GM12874 (cell line): Measurements from ENCODE around the gene LTO1.
A peak's percentile ranks its signal among the peaks of the same experiment; 100 is the strongest.

Experiments
- TF ChIP-seq, protein P1 (sequence below): IDR thresholded peaks from 2 replicates; pipeline ENCODE4 v1.5.1; 2011; ENCODE audit warnings: low read depth, mild to moderate bottlenecking, control low read depth, low read length, moderate library complexity; ENCODE audit not compliant: insufficient read depth

The LTO1 gene, protein sequence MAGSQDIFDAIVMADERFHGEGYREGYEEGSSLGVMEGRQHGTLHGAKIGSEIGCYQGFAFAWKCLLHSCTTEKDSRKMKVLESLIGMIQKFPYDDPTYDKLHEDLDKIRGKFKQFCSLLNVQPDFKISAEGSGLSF

DNA sequence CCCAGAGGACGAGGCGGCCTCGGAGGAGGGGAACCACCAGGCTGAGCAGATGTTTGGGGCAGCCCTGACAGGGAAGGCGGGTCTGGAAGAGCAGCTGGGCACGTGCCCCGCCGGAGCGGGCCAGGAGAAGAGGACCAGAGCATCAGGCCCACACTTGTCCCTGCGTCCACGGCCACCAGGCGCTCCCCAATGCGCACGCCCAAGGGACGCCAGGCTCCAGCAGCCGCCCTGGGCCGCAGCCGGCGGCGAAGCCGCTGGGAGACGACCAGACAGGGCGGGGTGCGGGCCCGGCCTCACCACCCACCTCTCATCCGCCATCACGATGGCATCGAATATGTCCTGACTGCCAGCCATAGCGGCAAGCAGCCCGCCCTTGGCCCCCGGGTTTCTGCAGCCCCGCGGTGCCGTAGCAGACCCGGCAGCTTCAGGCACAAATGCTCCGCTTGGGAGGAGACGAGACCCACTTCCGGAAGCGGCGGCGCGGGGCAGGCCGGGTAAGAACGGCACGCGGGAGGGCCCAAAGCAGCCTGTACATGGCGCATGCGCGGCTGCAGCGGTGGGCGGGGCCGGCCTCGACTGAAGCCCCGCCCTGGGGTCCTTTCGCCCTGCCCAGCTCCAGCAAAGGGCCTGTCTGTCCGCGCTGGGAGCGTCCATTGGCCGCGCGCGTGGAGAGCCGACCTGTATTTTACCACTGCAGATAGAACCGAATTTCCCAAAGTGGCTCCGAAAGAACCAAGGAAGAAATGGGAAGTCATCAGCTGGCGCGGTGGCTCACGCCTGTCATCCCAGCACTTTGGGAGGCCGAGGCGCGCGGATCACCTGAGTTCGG, at the start of gene LTO1:
TSS of gene LTO1 (minus strand) at position 468 of the 829 bp plus-strand sequence. CDS start at position 354, 114 bp downstream.
- TF ChIP-seq, protein P1, sequence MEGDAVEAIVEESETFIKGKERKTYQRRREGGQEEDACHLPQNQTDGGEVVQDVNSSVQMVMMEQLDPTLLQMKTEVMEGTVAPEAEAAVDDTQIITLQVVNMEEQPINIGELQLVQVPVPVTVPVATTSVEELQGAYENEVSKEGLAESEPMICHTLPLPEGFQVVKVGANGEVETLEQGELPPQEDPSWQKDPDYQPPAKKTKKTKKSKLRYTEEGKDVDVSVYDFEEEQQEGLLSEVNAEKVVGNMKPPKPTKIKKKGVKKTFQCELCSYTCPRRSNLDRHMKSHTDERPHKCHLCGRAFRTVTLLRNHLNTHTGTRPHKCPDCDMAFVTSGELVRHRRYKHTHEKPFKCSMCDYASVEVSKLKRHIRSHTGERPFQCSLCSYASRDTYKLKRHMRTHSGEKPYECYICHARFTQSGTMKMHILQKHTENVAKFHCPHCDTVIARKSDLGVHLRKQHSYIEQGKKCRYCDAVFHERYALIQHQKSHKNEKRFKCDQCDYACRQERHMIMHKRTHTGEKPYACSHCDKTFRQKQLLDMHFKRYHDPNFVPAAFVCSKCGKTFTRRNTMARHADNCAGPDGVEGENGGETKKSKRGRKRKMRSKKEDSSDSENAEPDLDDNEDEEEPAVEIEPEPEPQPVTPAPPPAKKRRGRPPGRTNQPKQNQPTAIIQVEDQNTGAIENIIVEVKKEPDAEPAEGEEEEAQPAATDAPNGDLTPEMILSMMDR, result no peak

DNA sequence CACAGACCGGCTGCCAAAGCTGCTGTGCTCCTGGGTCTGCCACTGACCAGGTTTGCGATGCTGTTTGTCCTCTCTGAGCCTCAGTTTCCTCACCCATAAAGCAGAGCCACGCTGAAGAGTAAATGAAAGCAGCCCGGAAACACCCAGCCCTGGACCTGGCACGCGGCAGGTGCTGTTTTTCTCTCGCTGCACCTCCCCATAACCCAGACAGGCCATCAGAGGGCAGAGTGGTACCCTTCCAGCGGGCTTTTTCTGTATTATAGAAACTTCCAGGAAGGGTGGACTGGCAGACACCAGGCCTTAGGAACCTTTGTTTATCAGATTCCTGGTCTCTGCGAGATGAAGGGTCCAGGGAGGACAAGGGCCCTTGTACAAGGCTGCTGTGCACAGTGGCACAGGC, 46.6 kb upstream of the LTO1 start:
- TF ChIP-seq, protein P1, result 0 out of 2 replicates have a peak, but pooled peaks have one; percentile 4

- TF ChIP-seq, protein P1, result no peak
These were observed 46.0 kb upstream of the LTO1 start for GRCh38 chr11:69721106-69721505.

GRCh38 chr11:69718912-69719311, 43.8 kb upstream of the LTO1 start:
- TF ChIP-seq, protein P1, result no peak

DNA sequence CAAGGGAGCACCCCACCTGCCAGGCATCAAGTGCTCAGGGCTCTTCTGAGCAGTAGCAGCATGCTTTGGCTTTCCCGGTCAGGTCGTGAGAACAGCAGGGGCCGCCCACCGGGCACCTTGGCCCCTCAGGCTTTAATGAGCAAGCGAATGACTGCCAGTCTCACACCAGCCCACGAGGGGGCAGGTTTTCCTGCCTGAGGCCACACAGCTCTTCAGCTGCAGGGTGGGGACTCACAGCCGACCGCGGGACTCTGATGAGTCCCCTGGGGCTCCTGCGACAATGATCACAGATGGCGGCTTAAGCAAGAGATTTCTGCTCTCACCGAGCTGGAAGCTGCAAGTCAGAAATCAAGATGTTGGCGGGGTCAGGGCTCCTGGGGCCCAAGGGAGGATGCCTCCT, 43.0 kb upstream of the LTO1 start:
- TF ChIP-seq, protein P1, result peak; percentile 61

DNA sequence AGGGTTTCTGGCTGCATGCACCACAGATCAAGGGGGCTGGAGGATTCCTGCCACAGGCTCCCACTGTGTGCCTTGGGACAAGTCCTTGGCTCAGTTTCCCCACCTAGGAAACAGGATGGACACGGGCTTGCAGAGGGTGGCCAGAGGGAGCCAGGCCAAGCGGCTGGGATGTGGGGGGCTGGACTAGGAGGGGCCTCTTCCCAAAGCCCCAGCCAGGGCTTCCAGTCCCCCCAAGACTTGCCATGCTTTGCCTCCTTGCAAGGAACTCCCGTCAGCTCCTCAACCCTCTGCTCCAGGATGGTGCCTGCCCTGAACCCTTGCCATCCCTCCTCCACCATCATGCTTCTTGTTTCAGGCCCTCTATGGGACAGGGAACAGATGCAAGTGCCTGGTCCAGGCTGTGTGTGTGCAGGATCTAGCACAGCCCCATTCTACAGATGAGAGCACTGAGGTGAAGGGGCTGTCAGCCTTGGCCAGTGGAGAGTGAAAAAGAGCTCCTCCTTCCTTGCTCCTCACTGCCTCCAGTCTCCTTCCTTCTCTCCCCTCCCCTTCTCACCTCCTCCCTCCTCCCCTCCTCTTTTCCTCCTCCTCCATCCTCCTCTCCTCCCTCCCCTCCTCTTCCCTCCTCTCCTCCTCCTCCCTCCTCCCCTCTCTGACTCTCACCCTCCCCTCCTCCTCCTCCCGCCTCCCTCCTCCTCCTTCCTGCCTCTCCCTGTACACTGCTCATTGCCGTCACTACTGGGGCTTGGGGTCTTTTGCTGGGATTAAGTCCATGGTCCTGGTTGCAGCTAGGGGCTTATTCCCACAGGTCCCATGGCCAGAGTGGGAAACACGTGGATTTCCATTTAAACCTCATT, 42.0 kb upstream of the LTO1 start:
- TF ChIP-seq, protein P1, result no peak

GRCh38 chr11:69716099-69716498, 40.9 kb upstream of the LTO1 start:
- TF ChIP-seq, protein P1, result no peak
